HUES6 (cell line): ENCODE data around the gene DCHS1.
A peak's percentile ranks its signal among the peaks of the same experiment; 100 is the strongest.

Experiments used
- H3K27ac ChIP-seq: 2 replicates; pipeline ENCODE4 v1.7.0; 2013; ENCODE audit warnings: low read depth, mild to moderate bottlenecking, low read length, inconsistent platforms
- H3K27me3 ChIP-seq: 2 replicates; pipeline ENCODE4 v1.6.1; 2013; ENCODE audit warnings: low read length; ENCODE audit not compliant: control insufficient read depth, insufficient read depth
- H3K36me3 ChIP-seq: 2 replicates; pipeline ENCODE4 v1.6.1; 2013; ENCODE audit warnings: low read length; ENCODE audit not compliant: control insufficient read depth, insufficient read depth
- H3K4me1 ChIP-seq: 2 replicates; pipeline ENCODE4 v1.6.1; 2013; ENCODE audit warnings: low read length; ENCODE audit not compliant: control insufficient read depth, insufficient read depth
- H3K4me3 ChIP-seq: 2 replicates; pipeline ENCODE4 v1.5.1; 2013; ENCODE audit warnings: low read depth, low read length
- H3K9ac ChIP-seq: one replicate; pipeline ENCODE4 v1.6.1; 2013; ENCODE audit warnings: mild to moderate bottlenecking, low read length
- H3K9me3 ChIP-seq: 2 replicates; pipeline ENCODE4 v1.6.1; 2013; ENCODE audit warnings: low read depth, low read length; ENCODE audit not compliant: control insufficient read depth, insufficient read depth

DCHS1 gene

GRCh38 chr11:6670202-6670830 is 14.7 kb upstream of the DCHS1 start:
- 0 out of 2 replicates have a peak, but pooled peaks cover 2% of the 10 kb centered on the region for H3K4me1 ChIP-seq
- H3K9me3 ChIP-seq: no peaks in the 10 kb centered on the region
- H3K27me3 ChIP-seq: no peaks in the 10 kb centered on the region
- H3K4me3 ChIP-seq: no peak overlapping the region
- no peaks in the 10 kb centered on the region for H3K36me3 ChIP-seq
- no peak overlapping the region for H3K27ac ChIP-seq
- no peak overlapping the region for H3K9ac ChIP-seq

GRCh38 chr11:6667733-6668374 is 12.2 kb upstream of the DCHS1 start:
- 0 out of 2 replicates have a peak, but pooled peaks cover 2% of the 10 kb centered on the region for H3K4me1 ChIP-seq
- no peaks in the 10 kb centered on the region for H3K36me3 ChIP-seq
- no peak overlapping the region for H3K27ac ChIP-seq
- no peaks in the 10 kb centered on the region for H3K9me3 ChIP-seq
- no peaks in the 10 kb centered on the region for H3K27me3 ChIP-seq
- H3K9ac ChIP-seq: no peak overlapping the region
- H3K4me3 ChIP-seq: no peak overlapping the region

DNA sequence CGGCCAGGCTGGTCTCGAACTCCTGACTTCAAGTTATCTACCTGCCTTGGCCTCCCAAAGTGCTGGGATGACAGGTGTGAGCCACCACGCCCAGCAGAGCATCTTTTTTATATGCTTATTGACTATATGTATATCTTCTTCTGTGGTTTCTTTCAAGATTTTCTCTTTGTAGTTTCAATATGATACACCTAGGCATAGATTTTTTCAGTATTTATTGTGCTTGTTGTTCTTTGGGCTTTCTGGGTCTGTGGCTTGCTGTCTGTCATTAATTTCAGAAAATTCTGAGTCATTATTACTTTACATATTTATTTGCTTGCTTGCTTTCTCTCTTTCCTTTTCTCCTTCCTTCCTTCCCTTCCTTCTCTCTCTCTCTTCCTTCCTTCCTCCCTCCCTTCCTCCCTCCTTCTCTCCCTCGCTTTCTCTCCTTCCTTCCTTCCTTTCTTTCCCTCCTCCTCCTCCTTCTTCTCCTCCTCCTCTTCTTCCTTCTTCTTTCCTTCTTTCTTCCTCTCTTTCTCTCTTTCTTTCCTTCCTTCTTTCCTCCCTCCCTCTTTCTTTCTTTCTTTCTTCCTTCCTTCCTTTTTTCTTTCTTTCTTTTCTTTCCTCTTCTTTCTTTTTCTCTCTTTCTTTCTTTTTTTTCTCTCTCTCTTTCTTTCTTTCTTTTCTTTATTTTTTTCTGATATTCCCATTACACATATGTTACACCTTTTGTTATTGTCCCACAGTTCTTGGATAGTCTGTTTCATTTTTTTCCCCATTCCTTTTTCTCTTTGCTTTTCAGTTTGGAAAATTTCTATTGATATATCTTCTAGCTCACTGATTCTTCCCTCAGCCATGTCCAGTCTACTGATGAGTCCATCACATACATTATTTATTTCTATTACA is 10.9 kb upstream of the DCHS1 start:
- H3K9me3 ChIP-seq: no peaks in the 10 kb centered on the region
- 0 out of 2 replicates have a peak, but pooled peaks cover 2% of the 10 kb centered on the region for H3K4me1 ChIP-seq
- no peaks in the 10 kb centered on the region for H3K27me3 ChIP-seq
- no peak overlapping the region for H3K27ac ChIP-seq
- no peak overlapping the region for H3K4me3 ChIP-seq
- H3K36me3 ChIP-seq: no peaks in the 10 kb centered on the region
- no peak overlapping the region for H3K9ac ChIP-seq

DNA sequence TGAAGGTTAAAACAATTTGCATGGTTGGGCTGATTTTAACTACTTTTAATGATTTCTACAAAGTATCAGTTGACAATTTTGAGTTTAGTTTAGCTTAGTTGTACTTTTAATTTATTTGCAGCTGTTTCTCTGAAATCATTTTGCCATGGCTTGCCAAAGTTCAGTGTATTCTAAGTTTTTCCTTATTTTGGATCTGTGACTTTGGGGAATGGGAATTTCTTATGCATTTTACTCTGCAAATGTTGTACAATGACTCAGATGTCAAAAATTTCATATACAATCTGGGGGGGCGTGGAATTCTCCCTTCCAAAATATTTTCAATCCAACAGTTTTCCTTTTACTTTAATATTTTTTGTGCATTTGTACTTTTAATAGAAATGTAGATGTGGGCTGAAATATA is 8.9 kb upstream of the DCHS1 start:
- H3K36me3 ChIP-seq: no peaks in the 10 kb centered on the region
- no peaks in the 10 kb centered on the region for H3K27me3 ChIP-seq
- H3K4me3 ChIP-seq: no peak overlapping the region
- H3K4me1 ChIP-seq: 0 out of 2 replicates have a peak, but pooled peaks cover 2% of the 10 kb centered on the region
- H3K9me3 ChIP-seq: no peaks in the 10 kb centered on the region
- H3K9ac ChIP-seq: no peak overlapping the region
- no peak overlapping the region for H3K27ac ChIP-seq

DNA sequence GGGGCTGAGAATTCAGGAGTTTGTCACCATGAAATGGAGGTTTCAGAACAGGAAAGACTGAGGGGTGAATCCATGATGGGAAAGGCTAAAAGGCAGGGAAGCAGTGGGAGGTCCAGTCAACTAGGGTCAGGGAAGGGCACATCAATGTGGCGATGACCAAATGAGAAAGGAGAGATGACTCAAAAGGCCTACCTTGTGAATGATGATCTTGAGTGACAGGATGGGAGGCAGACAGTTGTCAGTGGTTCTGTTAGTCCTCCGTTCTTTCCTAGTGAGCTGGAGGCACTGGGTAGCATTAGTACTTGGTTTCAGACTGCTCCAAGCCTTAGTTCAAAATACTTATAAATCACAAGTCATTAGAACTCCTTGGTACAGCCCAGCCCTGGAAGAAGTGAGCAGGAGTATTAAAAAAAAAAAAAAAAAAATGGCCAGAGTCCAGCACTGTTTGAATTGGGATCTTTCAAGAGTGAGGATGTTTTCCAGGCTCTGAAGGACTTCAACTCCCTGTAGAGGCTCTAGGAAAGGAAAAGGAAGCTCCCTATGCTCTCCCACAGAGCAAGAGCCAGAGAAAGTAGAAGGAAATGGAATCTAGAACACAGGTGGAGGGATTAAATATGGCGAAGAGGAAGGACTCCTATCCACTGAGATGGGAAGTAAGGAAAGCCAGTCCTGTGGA is 8.3 kb upstream of the DCHS1 start:
- Histone ChIP-seq H3K4me1 (0 out of 2 replicates have a peak, but pooled peaks cover 2% of the 10 kb centered on the region), H3K27me3 (no peaks in the 10 kb centered on the region), H3K4me3 (no peak overlapping the region), H3K9me3 (no peaks in the 10 kb centered on the region), H3K27ac (no peak overlapping the region), H3K9ac (no peak overlapping the region), H3K36me3 (no peaks in the 10 kb centered on the region)

DNA sequence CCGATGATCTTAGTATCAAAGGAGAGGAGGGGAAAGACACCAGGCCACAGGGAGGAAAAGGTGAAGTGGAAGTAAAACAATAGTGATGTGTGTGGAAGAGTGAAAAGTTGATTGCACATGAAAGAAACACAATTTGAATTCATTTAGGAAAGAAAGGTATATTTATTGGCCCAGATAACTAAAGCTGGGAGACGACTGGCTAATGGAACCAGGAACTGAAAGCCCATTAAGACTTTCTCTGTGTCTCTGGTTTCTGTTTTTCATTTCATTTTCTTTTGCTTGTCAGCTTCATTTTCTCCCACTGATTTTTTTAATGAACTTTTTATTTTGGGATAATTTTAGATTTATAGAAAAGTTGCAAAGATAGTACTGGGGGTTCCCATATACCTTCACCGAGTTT is 5.1 kb upstream of the DCHS1 start:
- Histone ChIP-seq H3K4me3 (no peak overlapping the region), H3K27me3 (peaks cover 28% of the 10 kb centered on the region), H3K9ac (no peak overlapping the region), H3K4me1 (peaks cover 11% of the 10 kb centered on the region; the same call in 1 of the 2 replicates), H3K36me3 (no peaks in the 10 kb centered on the region), H3K27ac (no peak overlapping the region), H3K9me3 (no peaks in the 10 kb centered on the region)

GRCh38 chr11:6658647-6659046 is 3.0 kb upstream of the DCHS1 start:
- H3K9ac ChIP-seq: no peak overlapping the region
- H3K4me1 ChIP-seq: peaks cover 11% of the 10 kb centered on the region; the same call in 1 of the 2 replicates
- peaks cover 43% of the 10 kb centered on the region for H3K27me3 ChIP-seq
- no peak overlapping the region for H3K4me3 ChIP-seq
- H3K9me3 ChIP-seq: no peaks in the 10 kb centered on the region
- no peak overlapping the region for H3K27ac ChIP-seq
- H3K36me3 ChIP-seq: no peaks in the 10 kb centered on the region

DNA sequence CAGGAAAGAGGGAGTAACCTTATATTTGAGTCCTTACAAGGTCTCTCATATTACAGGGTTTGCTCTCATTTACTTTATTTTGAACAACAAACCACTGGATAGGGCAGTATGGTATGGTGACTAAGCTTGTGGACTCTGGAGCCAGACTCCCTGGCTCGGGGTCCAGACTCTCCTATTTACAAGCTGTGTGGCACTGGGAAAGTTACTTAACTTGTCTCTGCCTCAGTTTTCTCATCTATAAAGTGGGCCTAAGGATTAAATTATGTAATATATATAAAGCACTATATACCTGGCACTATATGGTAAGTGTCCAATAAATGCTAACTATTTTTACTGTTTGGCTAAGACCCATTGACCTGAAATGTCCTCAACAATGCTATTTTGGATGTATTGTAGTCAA is 1.7 kb upstream of the DCHS1 start:
- Histone ChIP-seq H3K9ac (no peak overlapping the region), H3K4me3 (no peak overlapping the region), H3K9me3 (no peaks in the 10 kb centered on the region), H3K27ac (no peak overlapping the region), H3K36me3 (no peaks in the 10 kb centered on the region), H3K27me3 (peaks cover 53% of the 10 kb centered on the region), H3K4me1 (peaks cover 11% of the 10 kb centered on the region; the same call in 1 of the 2 replicates)

- peak overlapping the region; percentile 90 for H3K4me3 ChIP-seq
Observed at GRCh38 chr11:6656936-6657335, 1.3 kb upstream of the DCHS1 start.

DNA sequence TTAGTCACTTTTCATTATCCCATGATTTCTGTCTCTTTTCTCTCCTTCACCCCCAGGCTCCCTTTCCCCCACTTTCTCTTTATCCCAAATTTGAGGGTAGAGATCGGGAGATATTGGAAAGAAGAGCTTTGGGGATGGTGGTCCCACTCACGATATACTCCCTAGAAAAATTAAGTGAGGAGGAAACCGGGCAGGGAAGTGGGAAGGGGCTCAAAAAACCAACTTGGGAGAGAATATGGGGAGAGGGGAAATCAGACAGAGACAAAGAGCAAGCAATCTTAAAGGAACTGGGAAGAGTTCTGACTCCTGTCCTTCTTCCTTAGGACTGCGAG is 941 bp upstream of the DCHS1 start:
- Histone ChIP-seq H3K36me3 (no peaks in the 10 kb centered on the region), H3K4me1 (peaks cover 11% of the 10 kb centered on the region; the same call in 1 of the 2 replicates), H3K9me3 (no peaks in the 10 kb centered on the region), H3K4me3 (peak overlapping the region; percentile 90), H3K27ac (no peak overlapping the region), H3K9ac (no peak overlapping the region), H3K27me3 (peaks cover 55% of the 10 kb centered on the region)

More at GRCh38 chr11:6656936-6657335, 1.3 kb upstream of the DCHS1 start:
- Histone ChIP-seq H3K27me3 (peaks cover 55% of the 10 kb centered on the region), H3K9ac (no peak overlapping the region), H3K36me3 (no peaks in the 10 kb centered on the region), H3K9me3 (no peaks in the 10 kb centered on the region), H3K4me1 (peaks cover 11% of the 10 kb centered on the region; the same call in 1 of the 2 replicates), H3K27ac (no peak overlapping the region)
